ENCODE results near the gene USP28. TPM values are rescaled to one million over a fixed set of nuclear protein-coding genes. Genes with fewer than 3 reads are reported as not detected.

The USP28 gene
- polyA plus RNA-seq, 1 experiment = 38.7 TPM

DNA sequence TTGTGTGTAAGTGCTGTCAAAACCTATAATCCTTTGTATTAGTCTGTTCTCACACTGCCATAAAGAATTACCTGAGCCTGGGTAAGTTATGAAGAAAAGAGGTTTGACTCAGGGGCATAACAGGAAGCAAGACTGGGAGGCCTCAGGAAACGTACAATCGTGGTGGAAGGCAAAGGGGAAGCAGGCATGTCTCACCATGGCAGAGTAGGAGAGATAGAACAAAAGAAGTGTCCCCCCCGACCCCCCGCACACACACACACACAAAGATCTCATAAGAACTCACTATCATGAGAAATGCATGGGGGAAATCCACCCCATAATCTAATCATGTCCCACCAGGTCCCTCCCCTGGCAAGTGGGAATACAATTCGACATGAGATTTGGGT lies 2.3 kb upstream of the USP28 start:
- Histone ChIP-seq H3K9me3 (ENCODE audit: control insufficient read depth, insufficient read depth, low read length) (no peaks in the 10 kb centered on the region; the same call in 1 of the 2 replicates), H3K27me3 (ENCODE audit: control insufficient read depth, insufficient read depth, low read length) (no peaks in the 10 kb centered on the region), H3K4me3 (ENCODE audit: low read depth, low read length) (no peak overlapping the region), H3K27ac (ENCODE audit: low read depth, low read length) (no peak overlapping the region)
- ChIA-PET CTCF (no interaction called here), POLR2A (no interaction called here)
- no peak for DNase-seq (ENCODE audit: low read depth, low spot score)
- no peak for TF ChIP-seq CTCF (IDR thresholded peaks at IDR 0.05; ENCODE audit: low read depth, low read length)

GRCh38 chr11:113876798-113877669 lies 1.7 kb upstream of the USP28 start:
- H3K27me3 ChIP-seq (ENCODE audit: control insufficient read depth, insufficient read depth, low read length) = no peaks in the 10 kb centered on the region
- no peaks in the 10 kb centered on the region; the same call in 1 of the 2 replicates for H3K9me3 ChIP-seq (ENCODE audit: control insufficient read depth, insufficient read depth, low read length)
- ChIA-PET POLR2A (no interaction called here), CTCF (interaction anchor here (0.6 kb wide), 1 partner anchor 32 kb away, joined by 8 read pairs; no protein-coding TSS in a partner anchor)
- no peak for TF ChIP-seq CTCF (IDR thresholded peaks at IDR 0.05; ENCODE audit: low read depth, low read length)
- peak overlapping the region; percentile 21 for H3K27ac ChIP-seq (ENCODE audit: low read depth, low read length)
- no peak overlapping the region for H3K4me3 ChIP-seq (ENCODE audit: low read depth, low read length)
- no peak for DNase-seq (ENCODE audit: low read depth, low spot score)

GRCh38 chr11:113876074-113876797 lies 864 bp upstream of the USP28 start:
- no peak for DNase-seq (ENCODE audit: low read depth, low spot score)
- H3K4me3 ChIP-seq (ENCODE audit: low read depth, low read length) = peak overlapping the region; percentile 70
- no peaks in the 10 kb centered on the region for H3K27me3 ChIP-seq (ENCODE audit: control insufficient read depth, insufficient read depth, low read length)
- H3K27ac ChIP-seq (ENCODE audit: low read depth, low read length) = peak overlapping the region; percentile 94
- POLR2A ChIA-PET = no interaction called here
- CTCF ChIA-PET = interaction anchor here (0.6 to 1.9 kb wide), 3 partner anchors 20 to 31 kb away, joined by 4 to 8 read pairs (median 8); no protein-coding TSS in a partner anchor
- no peak for TF ChIP-seq CTCF (IDR thresholded peaks at IDR 0.05; ENCODE audit: low read depth, low read length)
- no peaks in the 10 kb centered on the region; the same call in 1 of the 2 replicates for H3K9me3 ChIP-seq (ENCODE audit: control insufficient read depth, insufficient read depth, low read length)

DNA sequence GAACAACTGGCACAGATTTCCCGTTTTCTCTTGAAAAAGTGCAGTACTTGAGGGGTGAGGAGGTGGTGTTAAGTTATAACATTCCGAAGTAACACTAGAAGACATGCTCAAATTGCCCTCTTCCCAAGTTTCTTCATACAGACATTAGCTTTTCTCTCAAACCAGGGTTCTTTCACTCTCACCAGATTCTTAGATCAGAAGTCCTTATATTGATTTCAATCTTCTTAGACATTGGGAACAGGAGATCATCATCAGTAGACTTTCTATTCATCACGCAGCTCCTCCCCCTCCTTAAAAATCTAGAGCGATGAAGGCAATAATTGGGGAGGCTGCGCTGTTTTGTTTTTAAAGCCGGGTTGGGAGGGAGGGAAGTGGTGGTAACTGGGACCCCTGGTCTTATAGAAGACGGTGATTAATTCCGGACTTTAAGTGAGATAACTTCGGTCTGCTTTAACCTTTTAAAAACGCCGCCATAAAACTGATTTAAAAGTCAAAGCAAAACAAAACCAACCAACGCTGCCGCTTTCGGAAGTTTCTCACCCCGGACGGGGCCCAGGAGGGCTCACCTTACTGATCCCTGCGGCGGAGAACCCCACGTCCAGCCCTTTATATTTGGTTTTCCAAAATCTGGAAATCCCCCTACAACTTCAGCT lies 665 bp downstream of the USP28 start:
- no peak for DNase-seq (ENCODE audit: low read depth, low spot score)
- no peak for TF ChIP-seq CTCF (IDR thresholded peaks at IDR 0.05; ENCODE audit: low read depth, low read length)
- POLR2A ChIA-PET = interaction anchor here (0.6 to 0.9 kb wide), 3 partner anchors 11 to 259 kb away, joined by 3 to 10 read pairs (median 6); no protein-coding TSS in a partner anchor
- CTCF ChIA-PET = interaction anchor here (0.6 to 1.9 kb wide), 6 partner anchors 14 to 418 kb away, joined by 3 to 8 read pairs (median 4); no protein-coding TSS in a partner anchor
- H3K27ac ChIP-seq (ENCODE audit: low read depth, low read length) = no peak overlapping the region
- peak overlapping the region; percentile 71 for H3K4me3 ChIP-seq (ENCODE audit: low read depth, low read length)
- H3K27me3 ChIP-seq (ENCODE audit: control insufficient read depth, insufficient read depth, low read length) = no peaks in the 10 kb centered on the region
- no peaks in the 10 kb centered on the region; the same call in 1 of the 2 replicates for H3K9me3 ChIP-seq (ENCODE audit: control insufficient read depth, insufficient read depth, low read length)
